Breast epithelium (tissue), 3 donors: Measurements from ENCODE around the gene BCL2.

ENCODE experiments used
- POLR2AphosphoS5 ChIP-seq, 3 donors: sonication (generic); formaldehyde crosslinking; IDR thresholded peaks; one replicate each; pipeline ENCODE4 v1.6.1; 2017; ENCODE audit warnings: antibody characterized with exemption in 3 of 3
- TF ChIP-seq, protein P1 (sequence below), 3 donors: fragments of 450-650 bp; IDR thresholded peaks; one replicate each; pipeline ENCODE4 v1.5.1; 2016 to 2017; ENCODE audit warnings: antibody characterized with exemption in 3 of 3, mild to moderate bottlenecking in 3 of 3, moderate library complexity in 3 of 3

DNA sequence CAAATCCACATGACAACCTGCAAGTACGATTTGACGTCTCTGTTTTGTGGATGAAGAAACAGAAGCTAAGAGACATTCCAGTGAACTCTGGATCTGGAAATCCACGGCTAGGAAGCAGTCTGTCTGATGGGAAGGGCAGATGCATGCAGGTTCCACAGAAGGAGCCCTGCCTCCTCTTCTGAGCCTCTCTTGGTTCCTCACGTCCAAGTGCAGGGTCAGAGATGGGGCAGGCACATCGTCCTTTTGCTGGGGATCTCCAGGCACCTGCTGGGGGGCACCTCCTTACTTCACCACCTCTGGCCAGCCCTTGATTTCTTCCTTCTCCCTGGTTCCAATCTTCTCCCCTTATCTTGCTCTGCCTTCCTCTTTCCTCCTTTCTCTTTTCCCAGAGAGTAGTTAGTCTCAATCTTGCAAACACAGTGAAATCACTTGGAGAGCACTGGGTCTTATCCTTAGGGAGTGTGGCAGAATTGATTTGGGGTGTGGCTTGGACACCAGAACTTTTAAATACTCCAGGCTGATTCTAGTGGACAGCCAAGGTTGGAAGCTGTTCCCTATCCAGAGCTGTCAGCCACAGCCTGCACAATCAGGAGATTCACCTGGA, 137.8 kb downstream of the BCL2 start:
- TF ChIP-seq, protein P1, sequence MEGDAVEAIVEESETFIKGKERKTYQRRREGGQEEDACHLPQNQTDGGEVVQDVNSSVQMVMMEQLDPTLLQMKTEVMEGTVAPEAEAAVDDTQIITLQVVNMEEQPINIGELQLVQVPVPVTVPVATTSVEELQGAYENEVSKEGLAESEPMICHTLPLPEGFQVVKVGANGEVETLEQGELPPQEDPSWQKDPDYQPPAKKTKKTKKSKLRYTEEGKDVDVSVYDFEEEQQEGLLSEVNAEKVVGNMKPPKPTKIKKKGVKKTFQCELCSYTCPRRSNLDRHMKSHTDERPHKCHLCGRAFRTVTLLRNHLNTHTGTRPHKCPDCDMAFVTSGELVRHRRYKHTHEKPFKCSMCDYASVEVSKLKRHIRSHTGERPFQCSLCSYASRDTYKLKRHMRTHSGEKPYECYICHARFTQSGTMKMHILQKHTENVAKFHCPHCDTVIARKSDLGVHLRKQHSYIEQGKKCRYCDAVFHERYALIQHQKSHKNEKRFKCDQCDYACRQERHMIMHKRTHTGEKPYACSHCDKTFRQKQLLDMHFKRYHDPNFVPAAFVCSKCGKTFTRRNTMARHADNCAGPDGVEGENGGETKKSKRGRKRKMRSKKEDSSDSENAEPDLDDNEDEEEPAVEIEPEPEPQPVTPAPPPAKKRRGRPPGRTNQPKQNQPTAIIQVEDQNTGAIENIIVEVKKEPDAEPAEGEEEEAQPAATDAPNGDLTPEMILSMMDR (IDR thresholded peaks at IDR 0.05), result no peak
- TF ChIP-seq POLR2AphosphoS5 (IDR thresholded peaks at IDR 0.05), result no peak
